ENCODE data around the gene CBLB.
"Not testable (repeated sequence)": the region's sequence is repeated elsewhere in the genome, so short reads cannot be mapped to it uniquely, and the experiment has no call there.

CBLB gene

GRCh38 chr3:105815331-105815730 lies 53.5 kb downstream of the CBLB start:
- DNase-seq: not testable (repeated sequence)

GRCh38 chr3:105813710-105814109 lies 55.1 kb downstream of the CBLB start:
- no peak for DNase-seq

- peak; percentile 72 for DNase-seq
Observed at GRCh38 chr3:105812194-105812586, 56.6 kb downstream of the CBLB start.

GRCh38 chr3:105811518-105812193 lies 57.2 kb downstream of the CBLB start:
- no peak for DNase-seq

- no peak for DNase-seq
Observed at GRCh38 chr3:105809208-105809888, 59.5 kb downstream of the CBLB start.

- DNase-seq: no peak
Observed at GRCh38 chr3:105807701-105808100, 61.1 kb downstream of the CBLB start.

GRCh38 chr3:105807146-105807545 lies 61.7 kb downstream of the CBLB start:
- no peak for DNase-seq

- DNase-seq: peak; percentile 68
Observed at GRCh38 chr3:105806359-105806758, 62.5 kb downstream of the CBLB start.

- DNase-seq: no peak
Observed at GRCh38 chr3:105805404-105805803, 63.4 kb downstream of the CBLB start.

GRCh38 chr3:105802118-105802706 lies 66.6 kb downstream of the CBLB start:
- peak; percentile 33 for DNase-seq

- DNase-seq: no peak
Observed at GRCh38 chr3:105801397-105801796, 67.4 kb downstream of the CBLB start.

GRCh38 chr3:105800320-105800719 lies 68.5 kb downstream of the CBLB start:
- DNase-seq: no peak

GRCh38 chr3:105799286-105799685 lies 69.5 kb downstream of the CBLB start:
- DNase-seq: no peak

GRCh38 chr3:105798381-105798934 lies 70.4 kb downstream of the CBLB start:
- DNase-seq: peak; percentile 15

GRCh38 chr3:105793040-105793439 lies 75.8 kb downstream of the CBLB start:
- peak; percentile 28 for DNase-seq

GRCh38 chr3:105791919-105792786 lies 76.7 kb downstream of the CBLB start:
- DNase-seq: peak; percentile 95

- peak; percentile 74 for DNase-seq
Observed at GRCh38 chr3:105791131-105791530, 77.7 kb downstream of the CBLB start.

GRCh38 chr3:105790534-105790933 lies 78.3 kb downstream of the CBLB start:
- DNase-seq: no peak

GRCh38 chr3:105788593-105788992 lies 80.2 kb downstream of the CBLB start:
- DNase-seq: peak; percentile 60

- DNase-seq: no peak
Observed at GRCh38 chr3:105787453-105787852, 81.4 kb downstream of the CBLB start.

- no peak for DNase-seq
Observed at GRCh38 chr3:105786990-105787389, 81.8 kb downstream of the CBLB start.

GRCh38 chr3:105786241-105786640 lies 82.6 kb downstream of the CBLB start:
- DNase-seq: no peak

- DNase-seq: no peak
Observed at GRCh38 chr3:105785803-105786202, 83.0 kb downstream of the CBLB start.

Measured in fibroblast of skin of right biceps (primary cell).